Fibroblast of lung (primary cell): ENCODE results near the gene ABCC11. TPM values are rescaled to one million over a fixed set of nuclear protein-coding genes. Genes with fewer than 3 reads are reported as not detected.
A peak's percentile ranks its signal among the peaks of the same experiment; 100 is the strongest.

Source experiments
- DNase-seq, 2 donors: peaks; one replicate each; pipeline versions ENCODE4 v3.0.0 to v3.0.0-alpha.2; 2010; ENCODE audit warnings: low read depth in 2 of 2
- H2AFZ ChIP-seq: 2 replicates; pipeline ENCODE4 v1.5.1; 2012; ENCODE audit warnings: low read length, control low read depth, inconsistent platforms
- H3K27ac ChIP-seq: 2 replicates; pipeline ENCODE4 v1.5.1; 2011; ENCODE audit warnings: low read length, control low read depth; ENCODE audit not compliant: insufficient read depth
- H3K27me3 ChIP-seq: 2 replicates; pipeline ENCODE4 v1.5.1; 2011; ENCODE audit warnings: mild to moderate bottlenecking, low read length; ENCODE audit not compliant: control insufficient read depth, insufficient read depth
- H3K36me3 ChIP-seq: 2 replicates; pipeline ENCODE4 v1.5.1; 2011; ENCODE audit warnings: low read length; ENCODE audit not compliant: control insufficient read depth, insufficient read depth
- H3K4me1 ChIP-seq: 2 replicates; pipeline ENCODE4 v1.5.1; 2011; ENCODE audit warnings: low read length; ENCODE audit not compliant: control insufficient read depth, insufficient read depth; ENCODE audit errors: extremely low read depth
- H3K4me2 ChIP-seq: 2 replicates; pipeline ENCODE4 v1.5.1; 2011; ENCODE audit warnings: low read length, control low read depth; ENCODE audit not compliant: insufficient read depth; ENCODE audit errors: extremely low read depth
- H3K4me3 ChIP-seq, 4 experiments: fragments of 200-600 bp in 1 of 4; sonication (generic) in 1 of 4; replicated peaks in 1 of 4; 2 replicates each; pipeline ENCODE4 v1.5.1; 2011 to 2016; ENCODE audit warnings: low read length in 4 of 4, low read depth in 3 of 4, mild to moderate bottlenecking in 3 of 4, control low read depth in 2 of 4, inconsistent platforms in 1 of 4, mixed read lengths in 1 of 4; ENCODE audit not compliant: insufficient read depth in 1 of 4; ENCODE audit errors: control extremely low read depth in 1 of 4
- H3K79me2 ChIP-seq: 2 replicates; pipeline ENCODE4 v1.5.1; 2012; ENCODE audit warnings: mild to moderate bottlenecking, low read length, inconsistent platforms; ENCODE audit not compliant: control insufficient read depth, insufficient read depth
- H3K9ac ChIP-seq: 2 replicates; pipeline ENCODE4 v1.5.1; 2011; ENCODE audit warnings: mild to moderate bottlenecking, low read length, control low read depth; ENCODE audit not compliant: insufficient read depth
- H3K9me3 ChIP-seq: 2 replicates; pipeline ENCODE4 v1.5.1; 2012; ENCODE audit warnings: low read depth, low read length; ENCODE audit not compliant: control insufficient read depth, insufficient read depth
- H4K20me1 ChIP-seq: 2 replicates; pipeline ENCODE4 v1.5.1; 2011; ENCODE audit warnings: low read length; ENCODE audit not compliant: control insufficient read depth, insufficient read depth; ENCODE audit errors: extremely low read depth
- CTCF ChIP-seq, 2 donors: IDR thresholded peaks in 1 of 2; conservative IDR thresholded peaks in 1 of 2; 1 replicate in 1 of 2; 2 replicates in 1 of 2; pipeline ENCODE4 v1.5.1; 2011 to 2012; ENCODE audit warnings: low read length in 2 of 2, control low read depth in 1 of 2, inconsistent platforms in 1 of 2, low read depth in 1 of 2, mild to moderate bottlenecking in 1 of 2
- EZH2 ChIP-seq: IDR thresholded peaks from 2 replicates; pipeline ENCODE4 v1.5.1; 2012; ENCODE audit warnings: low read length, control low read depth, mild to moderate bottlenecking; ENCODE audit errors: missing control alignments
- polyA plus RNA-seq, 2 donors: library from polyadenylated mRNA; depleted of rRNA in 1 of 2; stranded (reverse) in 1 of 2; unstranded in 1 of 2; fragments of >200 nt; gene quantifications; 2 replicates each; pipeline ENCODE4 v1.2.1, GENCODE V29; 2011 to 2012; ENCODE audit warnings: missing spikeins in 1 of 2
- total RNA-seq: library from RNA; depleted of rRNA; stranded (reverse); fragments of >200 nt; gene quantifications from 2 replicates; pipeline ENCODE4 v1.2.1, GENCODE V29; 2014

ABCC11 gene
- total and polyA plus RNA-seq, 2 donors (not counting 1 experiment from before 2014, with no cell fraction given) = 0.17 to 0.20 TPM

GRCh38 chr16:48129926-48130325, 117.4 kb downstream of the ABCC11 start:
- Histone ChIP-seq H3K9ac (no peak overlapping the region), H2AFZ (no peak overlapping the region), H3K79me2 (no peaks in the 10 kb centered on the region), H3K9me3 (no peaks in the 10 kb centered on the region), H3K4me2 (no peak overlapping the region), H3K36me3 (no peaks in the 10 kb centered on the region), H3K4me3 (no peak overlapping the region), H3K4me1 (peaks cover 13% of the 10 kb centered on the region), H4K20me1 (no peaks in the 10 kb centered on the region), H3K27ac (no peak overlapping the region), H3K27me3 (no peaks in the 10 kb centered on the region)
- no peak for DNase-seq
- no peak for TF ChIP-seq CTCF (conservative IDR thresholded peaks at IDR 0.05 in 1 of 2, IDR thresholded peaks at IDR 0.05 in 1 of 2; ENCODE audit: low read depth in 1 of 2, low read length in 2 of 2)

GRCh38 chr16:48128769-48129168, 118.6 kb downstream of the ABCC11 start:
- no peak for DNase-seq
- Histone ChIP-seq H3K79me2 (no peaks in the 10 kb centered on the region), H4K20me1 (no peaks in the 10 kb centered on the region), H3K27me3 (no peaks in the 10 kb centered on the region), H3K36me3 (no peaks in the 10 kb centered on the region), H3K27ac (no peak overlapping the region), H3K4me2 (no peak overlapping the region), H2AFZ (no peak overlapping the region), H3K9me3 (no peaks in the 10 kb centered on the region), H3K4me3 (no peak overlapping the region), H3K4me1 (peaks cover 16% of the 10 kb centered on the region), H3K9ac (no peak overlapping the region)
- TF ChIP-seq EZH2 = no peak
- TF ChIP-seq CTCF (conservative IDR thresholded peaks at IDR 0.05 in 1 of 2, IDR thresholded peaks at IDR 0.05 in 1 of 2; ENCODE audit: low read depth in 1 of 2, low read length in 2 of 2) = no peak

- DNase-seq = peak; percentile 95 to 99
- Histone ChIP-seq H2AFZ (no peak overlapping the region), H4K20me1 (no peaks in the 10 kb centered on the region), H3K79me2 (no peaks in the 10 kb centered on the region), H3K9ac (no peak overlapping the region), H3K4me2 (peak overlapping the region; percentile 46), H3K4me1 (peaks cover 23% of the 10 kb centered on the region), H3K27me3 (no peaks in the 10 kb centered on the region), H3K4me3 (no peak overlapping the region), H3K27ac (peak overlapping the region; percentile 30), H3K36me3 (no peaks in the 10 kb centered on the region), H3K9me3 (no peaks in the 10 kb centered on the region)
- TF ChIP-seq CTCF (conservative IDR thresholded peaks at IDR 0.05 in 1 of 2, IDR thresholded peaks at IDR 0.05 in 1 of 2; ENCODE audit: low read depth in 1 of 2, low read length in 2 of 2) = no peak
These were observed 120.3 kb downstream of the ABCC11 start for GRCh38 chr16:48126801-48127644.
